Coronary artery (tissue), 2 donors: ENCODE results near the gene KRTAP5-2.

ENCODE experiments used
- DNase-seq: peaks from one replicate; pipeline ENCODE4 v3.0.0-alpha.2; 2017; ENCODE audit warnings: low spot score
- H3K27ac ChIP-seq, 2 donors: fragments of 200-600 bp; sonication (generic); one replicate each; pipeline ENCODE4 v1.5.1; 2016 to 2019
- H3K4me3 ChIP-seq: fragments of 200-600 bp; sonication (generic); 2 replicates; pipeline ENCODE4 v1.5.1; 2016; ENCODE audit warnings: mild to moderate bottlenecking, moderate library complexity
- TF ChIP-seq, protein P1 (sequence below): fragments of 200-600 bp; sonication (generic); IDR thresholded peaks from one replicate; pipeline ENCODE4 v1.5.1; 2019; ENCODE audit warnings: antibody characterized with exemption

Gene KRTAP5-2

DNA sequence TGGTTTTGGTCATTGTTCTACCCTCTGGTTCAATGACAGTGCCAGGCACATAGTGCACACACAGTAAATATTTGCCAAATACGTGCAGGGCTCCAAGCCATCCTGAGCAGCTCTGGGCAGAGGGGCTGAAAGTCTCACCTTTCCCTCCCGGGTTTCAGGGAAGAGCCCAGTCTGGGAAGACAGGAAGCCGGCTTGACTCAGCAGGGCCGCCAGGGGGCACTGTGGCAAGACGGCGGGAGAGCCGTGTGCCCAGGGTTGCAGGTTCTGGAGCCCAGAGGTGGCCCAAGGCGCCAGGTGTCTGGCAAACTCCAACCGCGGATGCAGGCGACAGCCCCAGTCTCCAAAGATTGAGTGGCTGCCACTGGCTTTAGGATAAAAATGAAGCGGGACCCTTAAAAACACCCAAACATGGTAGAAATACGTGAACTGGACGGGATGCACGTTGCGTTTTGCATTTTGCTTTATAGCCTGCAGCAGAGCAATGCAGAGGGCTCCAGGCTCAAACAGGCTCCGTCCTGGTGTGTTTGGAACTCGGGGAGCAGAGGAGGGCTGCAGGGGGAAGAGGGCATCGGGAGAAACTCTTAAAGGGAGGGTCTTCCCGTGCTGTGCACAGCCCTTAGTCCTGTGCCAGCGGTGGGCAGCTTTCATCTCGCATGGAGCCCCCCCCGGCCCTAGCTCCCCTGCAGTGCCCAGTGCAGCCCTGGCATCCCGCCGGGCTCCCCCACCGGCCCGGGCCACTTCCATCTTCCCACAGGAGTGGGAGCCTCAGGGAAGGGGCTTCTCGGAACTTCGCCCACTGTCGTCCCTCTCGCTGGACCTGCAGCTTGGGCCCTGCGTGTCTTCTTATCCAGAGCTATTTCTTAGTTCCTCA is 42.2 kb upstream of the KRTAP5-2 start:
- Histone ChIP-seq H3K27ac (no peak overlapping the region), H3K4me3 (no peak overlapping the region)
- TF ChIP-seq, protein P1, sequence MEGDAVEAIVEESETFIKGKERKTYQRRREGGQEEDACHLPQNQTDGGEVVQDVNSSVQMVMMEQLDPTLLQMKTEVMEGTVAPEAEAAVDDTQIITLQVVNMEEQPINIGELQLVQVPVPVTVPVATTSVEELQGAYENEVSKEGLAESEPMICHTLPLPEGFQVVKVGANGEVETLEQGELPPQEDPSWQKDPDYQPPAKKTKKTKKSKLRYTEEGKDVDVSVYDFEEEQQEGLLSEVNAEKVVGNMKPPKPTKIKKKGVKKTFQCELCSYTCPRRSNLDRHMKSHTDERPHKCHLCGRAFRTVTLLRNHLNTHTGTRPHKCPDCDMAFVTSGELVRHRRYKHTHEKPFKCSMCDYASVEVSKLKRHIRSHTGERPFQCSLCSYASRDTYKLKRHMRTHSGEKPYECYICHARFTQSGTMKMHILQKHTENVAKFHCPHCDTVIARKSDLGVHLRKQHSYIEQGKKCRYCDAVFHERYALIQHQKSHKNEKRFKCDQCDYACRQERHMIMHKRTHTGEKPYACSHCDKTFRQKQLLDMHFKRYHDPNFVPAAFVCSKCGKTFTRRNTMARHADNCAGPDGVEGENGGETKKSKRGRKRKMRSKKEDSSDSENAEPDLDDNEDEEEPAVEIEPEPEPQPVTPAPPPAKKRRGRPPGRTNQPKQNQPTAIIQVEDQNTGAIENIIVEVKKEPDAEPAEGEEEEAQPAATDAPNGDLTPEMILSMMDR = peak; percentile 32
- no peak for DNase-seq

- DNase-seq = no peak
- Histone ChIP-seq H3K27ac (no peak overlapping the region), H3K4me3 (no peak overlapping the region)
- TF ChIP-seq, protein P1 = no peak
These were observed 41.6 kb upstream of the KRTAP5-2 start for GRCh38 chr11:1639666-1640065.

GRCh38 chr11:1639102-1639620 is 41.1 kb upstream of the KRTAP5-2 start:
- TF ChIP-seq, protein P1 = no peak
- no peak overlapping the region for H3K4me3 ChIP-seq
- H3K27ac ChIP-seq = no peak overlapping the region
- DNase-seq = no peak

- Histone ChIP-seq H3K27ac (no peak overlapping the region), H3K4me3 (no peak overlapping the region)
- DNase-seq = no peak
- TF ChIP-seq, protein P1 = no peak
These were observed 40.2 kb upstream of the KRTAP5-2 start for GRCh38 chr11:1638344-1638743.

- TF ChIP-seq, protein P1 = no peak
- no peak for DNase-seq
- Histone ChIP-seq H3K4me3 (no peak overlapping the region), H3K27ac (no peak overlapping the region)
These were observed 39.5 kb upstream of the KRTAP5-2 start for GRCh38 chr11:1637628-1638027.

DNA sequence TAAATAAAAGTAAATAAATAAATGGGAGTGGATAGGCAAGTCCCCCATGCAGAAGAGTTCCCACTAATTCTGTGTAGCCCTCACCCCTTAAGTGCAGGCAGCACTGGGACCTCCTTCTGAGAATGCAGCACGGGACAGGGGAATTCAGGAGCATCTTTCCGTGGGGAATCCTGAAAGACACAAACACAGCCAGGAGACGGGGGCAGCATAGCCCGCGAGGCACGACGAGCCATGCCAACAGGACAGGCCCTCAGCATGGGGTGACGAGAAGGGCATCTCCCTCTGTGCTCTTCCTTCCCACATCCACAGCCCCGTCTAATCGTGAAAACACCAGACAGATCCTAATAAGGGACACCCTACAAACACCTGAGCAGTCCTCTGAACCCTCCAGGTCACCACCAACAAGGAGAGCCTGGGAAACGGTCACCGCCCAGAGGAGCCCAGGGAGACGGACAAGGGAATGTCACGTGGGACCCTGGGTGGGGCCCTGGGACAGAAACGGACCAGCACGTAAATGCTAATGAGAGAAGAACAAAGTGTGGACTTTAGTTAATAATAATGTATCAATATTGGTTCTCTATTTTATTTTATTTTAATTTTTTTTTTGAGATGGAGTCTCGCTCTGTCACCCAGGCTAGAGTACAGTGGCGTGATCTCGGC is 38.3 kb upstream of the KRTAP5-2 start:
- Histone ChIP-seq H3K27ac (no peak overlapping the region), H3K4me3 (no peak overlapping the region)
- no peak for DNase-seq
- TF ChIP-seq, protein P1 = no peak
